SW 1271 (cell line): ENCODE measurements around the gene SFXN3.
A peak's percentile ranks its signal among the peaks of the same experiment; 100 is the strongest.

Experiments
- DNase-seq, 2 experiments: peaks; one replicate each; lab custom pipeline; 2025; lab: John Stamatoyannopoulos, UW

Gene SFXN3

GRCh38 chr10:101035916-101036702, 5.1 kb downstream of the SFXN3 start:
- no peak for DNase-seq

- no peak for DNase-seq
Observed at GRCh38 chr10:101036726-101037125, 5.7 kb downstream of the SFXN3 start.

- no peak for DNase-seq
Observed at GRCh38 chr10:101038484-101038883, 7.5 kb downstream of the SFXN3 start.

GRCh38 chr10:101040061-101040460, 9.0 kb downstream of the SFXN3 start:
- no peak for DNase-seq

- DNase-seq = no peak
Observed at GRCh38 chr10:101040851-101041250, 9.8 kb downstream of the SFXN3 start.

- peak; percentile 25 to 71 for DNase-seq
Observed at GRCh38 chr10:101041252-101041761, 10.3 kb downstream of the SFXN3 start.

- no peak for DNase-seq
Observed at GRCh38 chr10:101042118-101042517, 11.1 kb downstream of the SFXN3 start.

- peak; percentile 89 to 97 for DNase-seq
Observed at GRCh38 chr10:101042667-101043362, 11.8 kb downstream of the SFXN3 start.

- no peak for DNase-seq
Observed at GRCh38 chr10:101043363-101043707, 12.3 kb downstream of the SFXN3 start.

- no peak for DNase-seq
Observed at GRCh38 chr10:101044117-101044516, 13.1 kb downstream of the SFXN3 start.

- no peak for DNase-seq
Observed at GRCh38 chr10:101046332-101047238, 15.6 kb downstream of the SFXN3 start.

GRCh38 chr10:101047268-101047667, 16.2 kb downstream of the SFXN3 start:
- no peak for DNase-seq

GRCh38 chr10:101047961-101048892, 17.2 kb downstream of the SFXN3 start:
- no peak for DNase-seq

GRCh38 chr10:101050208-101051069, 19.4 kb downstream of the SFXN3 start:
- DNase-seq = no peak

- no peak for DNase-seq
Observed at GRCh38 chr10:101052285-101052684, 21.3 kb downstream of the SFXN3 start.

- no peak for DNase-seq
Observed at GRCh38 chr10:101053516-101053915, 22.5 kb downstream of the SFXN3 start.

GRCh38 chr10:101054351-101054750, 23.3 kb downstream of the SFXN3 start:
- no peak for DNase-seq

- no peak for DNase-seq
Observed at GRCh38 chr10:101054876-101055275, 23.8 kb downstream of the SFXN3 start.

- DNase-seq = no peak
Observed at GRCh38 chr10:101055411-101055810, 24.4 kb downstream of the SFXN3 start.
